HL-60 (cell line): ENCODE measurements around the gene ALDH1B1.

ENCODE experiments used
- GABPA ChIP-seq: IDR thresholded peaks from 2 replicates; pipeline ENCODE4 v1.6.1; 2012; ENCODE audit warnings: low read depth
- TF ChIP-seq, protein P1 (sequence below): IDR thresholded peaks from 2 replicates; pipeline ENCODE4 v1.6.1; 2012; ENCODE audit warnings: low read depth; ENCODE audit not compliant: insufficient replicate concordance
- TF ChIP-seq, protein P2 (sequence below): IDR thresholded peaks from one replicate; pipeline ENCODE4 v1.5.1; 2011; ENCODE audit warnings: low read length, control low read depth, inconsistent platforms; ENCODE audit not compliant: insufficient read depth

DNA sequence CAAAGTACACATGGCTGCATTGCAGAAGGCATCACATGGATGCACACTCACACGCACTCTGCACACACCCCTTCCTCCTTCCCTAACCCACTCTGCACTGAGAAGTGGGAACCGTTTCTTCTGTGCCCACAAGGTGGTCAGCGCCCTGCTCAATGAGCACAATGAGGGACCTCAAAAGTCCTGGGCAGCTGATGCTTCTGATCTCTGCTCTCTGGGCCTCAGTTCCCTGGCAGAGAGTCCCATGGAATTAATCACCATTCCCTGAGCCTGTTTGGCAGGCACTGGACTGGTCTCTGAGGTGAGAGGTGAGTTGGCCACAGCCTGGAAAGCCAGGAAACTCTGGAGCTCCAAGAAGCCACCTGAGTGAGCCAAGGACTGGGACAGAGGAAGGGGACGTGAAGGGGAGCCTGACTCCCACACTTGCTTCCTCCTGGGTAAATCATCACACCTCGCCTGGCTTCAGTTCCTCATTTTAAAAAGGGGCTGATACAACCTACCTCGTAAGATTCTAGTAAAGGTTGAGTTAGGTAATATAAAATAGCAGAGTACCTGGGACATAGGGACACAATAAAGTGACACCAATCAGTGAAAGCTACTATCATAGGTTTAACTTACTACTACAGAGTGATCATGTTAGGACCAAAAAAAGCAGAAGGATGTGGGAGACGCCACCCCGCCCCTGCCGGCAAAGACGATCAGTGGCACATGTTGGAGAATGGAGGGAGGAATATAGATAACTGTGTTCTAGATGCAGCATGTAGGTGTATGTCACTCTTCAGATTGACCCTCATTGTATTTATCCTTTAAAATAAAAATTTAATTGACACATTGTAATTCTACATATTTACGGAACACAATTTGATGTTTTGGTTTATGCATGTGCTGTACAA lies 52.9 kb downstream of the ALDH1B1 start:
- TF ChIP-seq, protein P1, sequence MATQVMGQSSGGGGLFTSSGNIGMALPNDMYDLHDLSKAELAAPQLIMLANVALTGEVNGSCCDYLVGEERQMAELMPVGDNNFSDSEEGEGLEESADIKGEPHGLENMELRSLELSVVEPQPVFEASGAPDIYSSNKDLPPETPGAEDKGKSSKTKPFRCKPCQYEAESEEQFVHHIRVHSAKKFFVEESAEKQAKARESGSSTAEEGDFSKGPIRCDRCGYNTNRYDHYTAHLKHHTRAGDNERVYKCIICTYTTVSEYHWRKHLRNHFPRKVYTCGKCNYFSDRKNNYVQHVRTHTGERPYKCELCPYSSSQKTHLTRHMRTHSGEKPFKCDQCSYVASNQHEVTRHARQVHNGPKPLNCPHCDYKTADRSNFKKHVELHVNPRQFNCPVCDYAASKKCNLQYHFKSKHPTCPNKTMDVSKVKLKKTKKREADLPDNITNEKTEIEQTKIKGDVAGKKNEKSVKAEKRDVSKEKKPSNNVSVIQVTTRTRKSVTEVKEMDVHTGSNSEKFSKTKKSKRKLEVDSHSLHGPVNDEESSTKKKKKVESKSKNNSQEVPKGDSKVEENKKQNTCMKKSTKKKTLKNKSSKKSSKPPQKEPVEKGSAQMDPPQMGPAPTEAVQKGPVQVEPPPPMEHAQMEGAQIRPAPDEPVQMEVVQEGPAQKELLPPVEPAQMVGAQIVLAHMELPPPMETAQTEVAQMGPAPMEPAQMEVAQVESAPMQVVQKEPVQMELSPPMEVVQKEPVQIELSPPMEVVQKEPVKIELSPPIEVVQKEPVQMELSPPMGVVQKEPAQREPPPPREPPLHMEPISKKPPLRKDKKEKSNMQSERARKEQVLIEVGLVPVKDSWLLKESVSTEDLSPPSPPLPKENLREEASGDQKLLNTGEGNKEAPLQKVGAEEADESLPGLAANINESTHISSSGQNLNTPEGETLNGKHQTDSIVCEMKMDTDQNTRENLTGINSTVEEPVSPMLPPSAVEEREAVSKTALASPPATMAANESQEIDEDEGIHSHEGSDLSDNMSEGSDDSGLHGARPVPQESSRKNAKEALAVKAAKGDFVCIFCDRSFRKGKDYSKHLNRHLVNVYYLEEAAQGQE, result no peak
- TF ChIP-seq, protein P2, sequence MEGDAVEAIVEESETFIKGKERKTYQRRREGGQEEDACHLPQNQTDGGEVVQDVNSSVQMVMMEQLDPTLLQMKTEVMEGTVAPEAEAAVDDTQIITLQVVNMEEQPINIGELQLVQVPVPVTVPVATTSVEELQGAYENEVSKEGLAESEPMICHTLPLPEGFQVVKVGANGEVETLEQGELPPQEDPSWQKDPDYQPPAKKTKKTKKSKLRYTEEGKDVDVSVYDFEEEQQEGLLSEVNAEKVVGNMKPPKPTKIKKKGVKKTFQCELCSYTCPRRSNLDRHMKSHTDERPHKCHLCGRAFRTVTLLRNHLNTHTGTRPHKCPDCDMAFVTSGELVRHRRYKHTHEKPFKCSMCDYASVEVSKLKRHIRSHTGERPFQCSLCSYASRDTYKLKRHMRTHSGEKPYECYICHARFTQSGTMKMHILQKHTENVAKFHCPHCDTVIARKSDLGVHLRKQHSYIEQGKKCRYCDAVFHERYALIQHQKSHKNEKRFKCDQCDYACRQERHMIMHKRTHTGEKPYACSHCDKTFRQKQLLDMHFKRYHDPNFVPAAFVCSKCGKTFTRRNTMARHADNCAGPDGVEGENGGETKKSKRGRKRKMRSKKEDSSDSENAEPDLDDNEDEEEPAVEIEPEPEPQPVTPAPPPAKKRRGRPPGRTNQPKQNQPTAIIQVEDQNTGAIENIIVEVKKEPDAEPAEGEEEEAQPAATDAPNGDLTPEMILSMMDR, result no peak
- no peak for TF ChIP-seq GABPA
